Bone marrow (tissue), 2 donors: ENCODE results near the gene CCNQ.

Experiments used
- DNase-seq, 2 donors: peaks; one replicate each; lab custom pipeline; 2025; lab: John Stamatoyannopoulos, UW

Gene CCNQ

GRCh38 chrX:153539171-153539978, 59.6 kb downstream of the CCNQ start:
- peak; percentile 8 to 24 for DNase-seq

- DNase-seq = no peak
Observed at GRCh38 chrX:153538424-153538823, 60.5 kb downstream of the CCNQ start.
